WERI-Rb-1 (cell line): ENCODE measurements around the gene EGLN3.

Experiments
- DNase-seq: peaks from one replicate; pipeline ENCODE4 v3.0.0-alpha.2; 2020
- H3K27ac ChIP-seq: fragments of 250-450 bp; sonication (Bioruptor Pico); 2 replicates; pipeline ENCODE4 v1.5.1; 2020; ENCODE audit warnings: mild to moderate bottlenecking, moderate library complexity
- H3K27me3 ChIP-seq: fragments of 250-450 bp; sonication (Bioruptor Pico); 2 replicates; pipeline ENCODE4 v1.5.1; 2021; ENCODE audit warnings: mild to moderate bottlenecking, low read depth, moderate library complexity; ENCODE audit not compliant: insufficient read depth, severe bottlenecking
- H3K36me3 ChIP-seq: fragments of 250-450 bp; sonication (Bioruptor Pico); 2 replicates; pipeline ENCODE4 v1.5.1; 2020; ENCODE audit warnings: mild to moderate bottlenecking, moderate library complexity
- H3K4me3 ChIP-seq: 2 replicates; pipeline ENCODE4 v1.5.1; 2011; ENCODE audit warnings: low read depth, mild to moderate bottlenecking, control low read depth, low read length
- H3K9me3 ChIP-seq: fragments of 250-450 bp; sonication (Bioruptor Pico); 2 replicates; pipeline ENCODE4 v1.5.1; 2021; ENCODE audit warnings: mild to moderate bottlenecking, moderate library complexity; ENCODE audit not compliant: severe bottlenecking
- TF ChIP-seq, protein P1 (sequence below): IDR thresholded peaks from 2 replicates; pipeline ENCODE4 v1.5.1; 2011; ENCODE audit warnings: low read depth, mild to moderate bottlenecking, control low read depth, inconsistent platforms, low read length

EGLN3 gene

DNA sequence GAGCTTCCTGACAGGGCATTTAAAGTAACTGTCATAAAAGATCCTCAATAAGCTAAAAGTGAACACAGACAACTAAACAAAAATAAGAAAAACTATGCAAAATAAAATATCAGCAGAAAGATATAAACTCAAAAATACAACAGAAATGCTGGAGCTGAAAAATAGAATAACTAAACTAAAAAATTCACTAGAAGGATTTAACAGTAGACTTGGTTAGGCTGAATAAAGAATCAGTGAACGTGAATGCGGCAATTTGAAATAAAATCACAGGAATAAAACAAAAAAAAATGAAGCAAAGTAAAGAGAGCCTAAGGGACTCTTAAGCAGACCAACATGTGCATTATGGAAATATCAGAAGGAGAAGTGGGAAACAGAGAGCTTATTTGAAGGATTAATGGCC, 74.6 kb downstream of the EGLN3 start:
- TF ChIP-seq, protein P1, sequence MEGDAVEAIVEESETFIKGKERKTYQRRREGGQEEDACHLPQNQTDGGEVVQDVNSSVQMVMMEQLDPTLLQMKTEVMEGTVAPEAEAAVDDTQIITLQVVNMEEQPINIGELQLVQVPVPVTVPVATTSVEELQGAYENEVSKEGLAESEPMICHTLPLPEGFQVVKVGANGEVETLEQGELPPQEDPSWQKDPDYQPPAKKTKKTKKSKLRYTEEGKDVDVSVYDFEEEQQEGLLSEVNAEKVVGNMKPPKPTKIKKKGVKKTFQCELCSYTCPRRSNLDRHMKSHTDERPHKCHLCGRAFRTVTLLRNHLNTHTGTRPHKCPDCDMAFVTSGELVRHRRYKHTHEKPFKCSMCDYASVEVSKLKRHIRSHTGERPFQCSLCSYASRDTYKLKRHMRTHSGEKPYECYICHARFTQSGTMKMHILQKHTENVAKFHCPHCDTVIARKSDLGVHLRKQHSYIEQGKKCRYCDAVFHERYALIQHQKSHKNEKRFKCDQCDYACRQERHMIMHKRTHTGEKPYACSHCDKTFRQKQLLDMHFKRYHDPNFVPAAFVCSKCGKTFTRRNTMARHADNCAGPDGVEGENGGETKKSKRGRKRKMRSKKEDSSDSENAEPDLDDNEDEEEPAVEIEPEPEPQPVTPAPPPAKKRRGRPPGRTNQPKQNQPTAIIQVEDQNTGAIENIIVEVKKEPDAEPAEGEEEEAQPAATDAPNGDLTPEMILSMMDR = no peak
- peaks cover 10% of the 10 kb centered on the region for H3K9me3 ChIP-seq
- H3K27ac ChIP-seq = no peak overlapping the region
- no peak overlapping the region for H3K4me3 ChIP-seq
- no peaks in the 10 kb centered on the region for H3K27me3 ChIP-seq
- H3K36me3 ChIP-seq = no peaks in the 10 kb centered on the region
- no peak for DNase-seq
